HG03442 (cell line): ENCODE results near the gene CD93.

Source experiments
- ATAC-seq: cut with Tn5 transposase; IDR thresholded peaks from one replicate; pipeline ENCODE4 v1.9.1; 2021; ENCODE audit warnings: mild to moderate bottlenecking, moderate library complexity; ENCODE audit not compliant: unreplicated experiment

CD93 gene

GRCh38 chr20:23039136-23039875 is 46.8 kb downstream of the CD93 start:
- ATAC-seq = no peak

GRCh38 chr20:23037017-23037481 is 49.1 kb downstream of the CD93 start:
- ATAC-seq = no peak

GRCh38 chr20:23036371-23036770 is 49.8 kb downstream of the CD93 start:
- ATAC-seq = no peak

GRCh38 chr20:23035731-23036130 is 50.4 kb downstream of the CD93 start:
- ATAC-seq = no peak

DNA sequence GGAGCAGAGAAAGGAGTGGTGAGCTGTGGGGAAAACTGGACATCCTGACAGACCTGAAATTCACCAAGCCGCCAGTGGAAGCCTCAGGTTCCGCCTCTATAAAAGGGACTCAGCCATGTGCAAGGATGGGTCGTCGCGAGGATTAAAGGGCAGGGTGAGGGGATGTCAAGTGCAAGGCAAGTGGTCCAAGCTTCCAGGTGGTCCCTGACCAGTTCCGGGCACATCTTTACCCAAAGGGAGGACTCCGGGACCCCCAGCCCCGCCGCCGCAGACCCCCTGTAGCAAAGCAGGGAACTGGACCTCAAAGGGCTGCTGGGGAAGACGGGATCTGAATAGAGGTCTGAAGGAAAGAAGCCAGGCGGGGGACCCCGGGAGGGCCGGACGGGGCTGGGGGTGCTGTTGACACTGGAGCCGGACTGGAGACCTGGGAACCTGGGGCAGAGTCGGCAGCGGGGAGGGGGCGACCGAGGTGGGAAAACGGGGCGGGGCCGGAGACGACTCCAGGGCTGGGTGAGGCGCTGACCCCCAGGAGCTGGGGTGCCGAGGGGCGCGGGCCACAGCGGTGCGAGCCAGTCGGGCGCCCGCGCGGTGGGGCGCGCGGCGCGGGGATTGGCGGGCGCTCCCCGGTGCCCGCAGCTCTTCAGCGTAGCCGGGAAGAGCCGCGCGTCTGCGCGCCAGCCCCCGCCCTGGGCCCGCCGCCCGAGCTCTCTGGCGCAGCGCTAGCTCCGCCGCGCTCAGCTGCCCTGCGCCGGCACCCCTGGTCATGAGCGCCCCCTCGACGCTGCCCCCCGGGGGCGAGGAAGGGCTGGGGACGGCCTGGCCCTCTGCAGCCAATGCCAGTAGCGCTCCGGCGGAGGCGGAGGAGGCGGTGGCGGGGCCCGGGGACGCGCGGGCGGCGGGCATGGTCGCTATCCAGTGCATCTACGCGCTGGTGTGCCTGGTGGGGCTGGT is 51.1 kb downstream of the CD93 start, which contains the start of gene SSTR4:
SSTR4 (plus strand) TSS at position 592 of the 951 bp plus-strand sequence; CDS start at position 764, 172 bp downstream.
- ATAC-seq = no peak

GRCh38 chr20:23033918-23034317 is 52.2 kb downstream of the CD93 start:
- no peak for ATAC-seq

GRCh38 chr20:23032750-23033078 is 53.4 kb downstream of the CD93 start:
- ATAC-seq = no peak

DNA sequence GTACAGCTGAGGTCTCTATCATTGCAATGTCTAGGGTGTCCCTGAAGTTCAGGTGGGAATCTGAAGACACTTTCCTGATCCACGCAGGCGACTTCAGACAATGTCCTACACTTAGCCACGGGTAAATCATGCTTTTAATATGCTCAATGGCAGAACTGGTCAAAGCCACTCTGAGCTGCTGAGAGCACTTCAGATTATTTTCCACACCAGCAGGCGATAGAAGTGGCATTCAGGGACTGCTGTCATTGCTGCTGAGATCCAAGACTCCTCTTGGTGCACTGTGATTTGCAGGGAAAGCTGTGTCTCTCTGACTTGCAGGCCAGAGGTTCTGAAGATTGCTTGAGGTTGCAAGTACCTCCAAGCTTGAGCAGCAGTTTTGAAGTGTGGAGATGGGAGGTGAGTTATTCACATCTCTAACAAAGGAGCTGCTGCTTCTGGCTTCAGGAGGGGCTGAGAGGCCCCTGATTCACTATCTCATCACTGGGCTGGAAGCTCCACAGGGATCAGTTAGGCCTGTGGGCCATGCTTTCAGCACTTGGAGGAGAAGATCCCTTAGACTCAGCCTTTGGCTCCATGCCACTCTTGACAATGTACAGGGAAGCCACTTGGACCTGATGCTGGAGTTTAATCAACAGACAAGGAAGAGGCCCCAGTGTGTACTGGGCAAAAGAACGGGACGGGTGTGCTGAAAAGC is 53.9 kb downstream of the CD93 start:
- no peak for ATAC-seq

GRCh38 chr20:23031346-23031745 is 54.8 kb downstream of the CD93 start:
- ATAC-seq = no peak
